ENCODE results near the gene RIMOC1.

DNA sequence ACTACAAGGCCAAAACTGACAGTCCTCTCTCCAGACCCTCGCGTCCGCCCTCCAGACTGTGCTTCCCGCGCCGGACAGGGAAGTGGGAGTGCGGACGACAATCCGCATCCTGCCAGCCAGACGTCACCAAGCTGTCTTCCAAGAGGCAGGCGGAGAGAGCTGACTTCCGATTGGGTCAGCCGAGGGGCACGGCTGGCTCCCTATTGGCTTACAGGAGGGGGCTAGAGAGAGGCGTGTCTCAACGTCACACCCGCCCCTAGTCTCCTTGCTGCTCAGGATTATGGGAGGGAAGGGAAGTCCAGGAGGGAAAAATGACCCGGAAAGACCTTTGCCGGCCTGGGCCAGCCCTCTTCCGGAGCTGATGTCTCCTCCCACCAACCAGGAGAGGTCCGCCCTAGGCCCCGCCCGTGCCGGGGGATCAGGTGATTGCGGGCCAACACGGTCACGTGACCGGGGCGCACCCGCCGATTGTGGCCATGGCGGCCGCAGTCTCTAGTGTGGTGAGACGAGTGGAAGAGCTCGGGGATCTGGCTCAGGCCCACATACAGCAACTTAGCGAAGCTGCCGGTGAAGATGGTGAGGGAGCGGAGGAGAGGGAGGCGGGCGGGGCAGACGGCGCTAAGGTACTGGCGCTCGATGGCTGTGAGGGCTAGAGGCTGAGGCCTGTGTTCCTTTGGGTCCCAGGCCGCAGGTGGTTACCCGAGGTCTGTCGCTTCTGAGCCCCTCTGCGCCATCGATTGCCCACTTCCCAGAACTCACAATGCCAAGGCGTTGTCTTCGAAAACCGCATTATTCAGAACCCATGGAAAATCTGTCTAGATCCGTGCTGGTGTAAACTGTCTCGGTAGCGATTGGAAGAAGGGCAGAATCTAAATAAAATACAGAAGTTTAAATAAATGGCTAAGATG lies at the start of gene RIMOC1:
- TF ChIP-seq, protein P1, sequence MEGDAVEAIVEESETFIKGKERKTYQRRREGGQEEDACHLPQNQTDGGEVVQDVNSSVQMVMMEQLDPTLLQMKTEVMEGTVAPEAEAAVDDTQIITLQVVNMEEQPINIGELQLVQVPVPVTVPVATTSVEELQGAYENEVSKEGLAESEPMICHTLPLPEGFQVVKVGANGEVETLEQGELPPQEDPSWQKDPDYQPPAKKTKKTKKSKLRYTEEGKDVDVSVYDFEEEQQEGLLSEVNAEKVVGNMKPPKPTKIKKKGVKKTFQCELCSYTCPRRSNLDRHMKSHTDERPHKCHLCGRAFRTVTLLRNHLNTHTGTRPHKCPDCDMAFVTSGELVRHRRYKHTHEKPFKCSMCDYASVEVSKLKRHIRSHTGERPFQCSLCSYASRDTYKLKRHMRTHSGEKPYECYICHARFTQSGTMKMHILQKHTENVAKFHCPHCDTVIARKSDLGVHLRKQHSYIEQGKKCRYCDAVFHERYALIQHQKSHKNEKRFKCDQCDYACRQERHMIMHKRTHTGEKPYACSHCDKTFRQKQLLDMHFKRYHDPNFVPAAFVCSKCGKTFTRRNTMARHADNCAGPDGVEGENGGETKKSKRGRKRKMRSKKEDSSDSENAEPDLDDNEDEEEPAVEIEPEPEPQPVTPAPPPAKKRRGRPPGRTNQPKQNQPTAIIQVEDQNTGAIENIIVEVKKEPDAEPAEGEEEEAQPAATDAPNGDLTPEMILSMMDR (IDR thresholded peaks at IDR 0.05; ENCODE audit: low read length), result no peak
- no peak for TF ChIP-seq EZH2 (IDR thresholded peaks at IDR 0.05; ENCODE audit: borderline replicate concordance, low read length)

Data from OCI-LY1 (cell line).